Measurements from ENCODE around the gene ECI1.

The ECI1 gene

GRCh38 chr16:2236337-2237101 lies 14.9 kb downstream of the ECI1 start, which contains the start of gene DNASE1L2:
DNASE1L2 (plus strand) TSS chr16:2236444; CDS start chr16:2236817, 373 bp downstream.
- Histone ChIP-seq H3K4me3 (ENCODE audit: low read depth in 1 of 2, low read length in 2 of 2) (no peak within 1 kb of the TSS), H3K9me3 (ENCODE audit: low read length) (no peaks in the 10 kb centered on the region), H3K27me3 (ENCODE audit: control insufficient read depth in 1 of 2, insufficient read depth in 2 of 2, low read length in 2 of 2) (peaks cover 8 to 45% of the 10 kb centered on the region in 2 donors), H3K36me3 (ENCODE audit: insufficient read depth, low read length) (peaks cover 44% of the 10 kb centered on the region), H3K4me1 (ENCODE audit: insufficient read depth, low read length) (peaks cover 12% of the 10 kb centered on the region), H3K27ac (ENCODE audit: low read depth, low read length) (no peak within 1 kb of the TSS), H3K9ac (ENCODE audit: low read length) (no peak within 1 kb of the TSS)

GRCh38 chr16:2235695-2236336 lies 15.6 kb downstream of the ECI1 start:
- no peaks in the 10 kb centered on the region for H3K9me3 ChIP-seq (ENCODE audit: low read length)
- H3K27ac ChIP-seq (ENCODE audit: low read depth, low read length): no peak overlapping the region
- H3K27me3 ChIP-seq (ENCODE audit: control insufficient read depth in 1 of 2, insufficient read depth in 2 of 2, low read length in 2 of 2): peaks cover 8 to 45% of the 10 kb centered on the region in 2 donors
- peaks cover 49% of the 10 kb centered on the region for H3K36me3 ChIP-seq (ENCODE audit: insufficient read depth, low read length)
- no peak overlapping the region for H3K9ac ChIP-seq (ENCODE audit: low read length)
- H3K4me1 ChIP-seq (ENCODE audit: insufficient read depth, low read length): peaks cover 12% of the 10 kb centered on the region
- H3K4me3 ChIP-seq (ENCODE audit: low read depth in 1 of 2, low read length in 2 of 2): no peak overlapping the region

- no peaks in the 10 kb centered on the region for H3K9me3 ChIP-seq (ENCODE audit: low read length)
- no peak overlapping the region for H3K27ac ChIP-seq (ENCODE audit: low read depth, low read length)
- no peak overlapping the region for H3K9ac ChIP-seq (ENCODE audit: low read length)
- H3K27me3 ChIP-seq (ENCODE audit: control insufficient read depth in 1 of 2, insufficient read depth in 2 of 2, low read length in 2 of 2): peaks cover 8 to 45% of the 10 kb centered on the region in 2 donors
- peaks cover 12% of the 10 kb centered on the region for H3K4me1 ChIP-seq (ENCODE audit: insufficient read depth, low read length)
- H3K36me3 ChIP-seq (ENCODE audit: insufficient read depth, low read length): peaks cover 49% of the 10 kb centered on the region
- H3K4me3 ChIP-seq (ENCODE audit: low read depth in 1 of 2, low read length in 2 of 2): no peak overlapping the region
Observed at GRCh38 chr16:2235234-2235651, 16.1 kb downstream of the ECI1 start.

- Histone ChIP-seq H3K4me3 (ENCODE audit: low read depth in 1 of 2, low read length in 2 of 2) (no peak overlapping the region), H3K36me3 (ENCODE audit: insufficient read depth, low read length) (peaks cover 53% of the 10 kb centered on the region), H3K27me3 (ENCODE audit: control insufficient read depth in 1 of 2, insufficient read depth in 2 of 2, low read length in 2 of 2) (peaks cover 8 to 45% of the 10 kb centered on the region in 2 donors), H3K9ac (ENCODE audit: low read length) (no peak overlapping the region), H3K4me1 (ENCODE audit: insufficient read depth, low read length) (peaks cover 12% of the 10 kb centered on the region), H3K27ac (ENCODE audit: low read depth, low read length) (no peak overlapping the region), H3K9me3 (ENCODE audit: low read length) (no peaks in the 10 kb centered on the region)
Observed at GRCh38 chr16:2234813-2235170, 16.6 kb downstream of the ECI1 start.

GRCh38 chr16:2233872-2234812 lies 17.2 kb downstream of the ECI1 start:
- H3K4me1 ChIP-seq (ENCODE audit: insufficient read depth, low read length): peaks cover 12% of the 10 kb centered on the region
- H3K36me3 ChIP-seq (ENCODE audit: insufficient read depth, low read length): peaks cover 53% of the 10 kb centered on the region
- H3K4me3 ChIP-seq (ENCODE audit: low read depth in 1 of 2, low read length in 2 of 2): no peak overlapping the region
- no peak overlapping the region for H3K27ac ChIP-seq (ENCODE audit: low read depth, low read length)
- no peak overlapping the region for H3K9ac ChIP-seq (ENCODE audit: low read length)
- peaks cover 8 to 45% of the 10 kb centered on the region in 2 donors for H3K27me3 ChIP-seq (ENCODE audit: control insufficient read depth in 1 of 2, insufficient read depth in 2 of 2, low read length in 2 of 2)
- H3K9me3 ChIP-seq (ENCODE audit: low read length): no peaks in the 10 kb centered on the region

GRCh38 chr16:2233046-2233775 lies 18.2 kb downstream of the ECI1 start:
- Histone ChIP-seq H3K4me3 (ENCODE audit: low read depth in 1 of 2, low read length in 2 of 2) (no peak overlapping the region), H3K9ac (ENCODE audit: low read length) (no peak overlapping the region), H3K4me1 (ENCODE audit: insufficient read depth, low read length) (peaks cover 12% of the 10 kb centered on the region), H3K27me3 (ENCODE audit: control insufficient read depth in 1 of 2, insufficient read depth in 2 of 2, low read length in 2 of 2) (peaks cover 8 to 42% of the 10 kb centered on the region in 2 donors), H3K36me3 (ENCODE audit: insufficient read depth, low read length) (peaks cover 59% of the 10 kb centered on the region), H3K27ac (ENCODE audit: low read depth, low read length) (no peak overlapping the region), H3K9me3 (ENCODE audit: low read length) (no peaks in the 10 kb centered on the region)

- Histone ChIP-seq H3K27ac (ENCODE audit: low read depth, low read length) (no peak overlapping the region), H3K9me3 (ENCODE audit: low read length) (no peaks in the 10 kb centered on the region), H3K36me3 (ENCODE audit: insufficient read depth, low read length) (peaks cover 59% of the 10 kb centered on the region), H3K4me3 (ENCODE audit: low read depth in 1 of 2, low read length in 2 of 2) (no peak overlapping the region), H3K4me1 (ENCODE audit: insufficient read depth, low read length) (peaks cover 12% of the 10 kb centered on the region), H3K9ac (ENCODE audit: low read length) (no peak overlapping the region), H3K27me3 (ENCODE audit: control insufficient read depth in 1 of 2, insufficient read depth in 2 of 2, low read length in 2 of 2) (peaks cover 8 to 33% of the 10 kb centered on the region in 2 donors)
Observed at GRCh38 chr16:2232094-2232990, 19.0 kb downstream of the ECI1 start.

GRCh38 chr16:2231016-2231931 lies 20.1 kb downstream of the ECI1 start:
- Histone ChIP-seq H3K4me1 (ENCODE audit: insufficient read depth, low read length) (peaks cover 8% of the 10 kb centered on the region), H3K27ac (ENCODE audit: low read depth, low read length) (no peak overlapping the region), H3K27me3 (ENCODE audit: control insufficient read depth in 1 of 2, insufficient read depth in 2 of 2, low read length in 2 of 2) (peaks cover 5 to 22% of the 10 kb centered on the region in 2 donors), H3K4me3 (ENCODE audit: low read depth in 1 of 2, low read length in 2 of 2) (no peak overlapping the region), H3K9me3 (ENCODE audit: low read length) (no peaks in the 10 kb centered on the region), H3K9ac (ENCODE audit: low read length) (no peak overlapping the region), H3K36me3 (ENCODE audit: insufficient read depth, low read length) (peaks cover 59% of the 10 kb centered on the region)

GRCh38 chr16:2230376-2230775 lies 21.0 kb downstream of the ECI1 start:
- H3K4me1 ChIP-seq (ENCODE audit: insufficient read depth, low read length): peaks cover 8% of the 10 kb centered on the region
- peaks cover 56% of the 10 kb centered on the region for H3K36me3 ChIP-seq (ENCODE audit: insufficient read depth, low read length)
- H3K27me3 ChIP-seq (ENCODE audit: control insufficient read depth in 1 of 2, insufficient read depth in 2 of 2, low read length in 2 of 2): peaks cover 0 to 15% of the 10 kb centered on the region in 2 donors
- H3K4me3 ChIP-seq (ENCODE audit: low read depth in 1 of 2, low read length in 2 of 2): no peak overlapping the region
- H3K9me3 ChIP-seq (ENCODE audit: low read length): no peaks in the 10 kb centered on the region
- H3K27ac ChIP-seq (ENCODE audit: low read depth, low read length): no peak overlapping the region
- no peak overlapping the region for H3K9ac ChIP-seq (ENCODE audit: low read length)
